Measurements from ENCODE around the gene KCNK1. TPM values are rescaled to one million over a fixed set of nuclear protein-coding genes. Genes with fewer than 3 reads are reported as not detected.

Gene KCNK1
- total RNA-seq, 1 experiment from 2014 or later: not detected

GRCh38 chr1:233584376-233584775 is 29.5 kb upstream of the KCNK1 start:
- CTCF ChIA-PET: no interaction called here

GRCh38 chr1:233584931-233585330 is 29.0 kb upstream of the KCNK1 start:
- H3K27me3 Mint-ChIP-seq (ENCODE audit: insufficient read depth, unreplicated experiment): peaks cover 5% of the 10 kb centered on the region
- no peak for DNase-seq
- CTCF ChIA-PET: no interaction called here
- no peaks in the 10 kb centered on the region for H3K9me3 ChIP-seq
- H3K36me3 Mint-ChIP-seq (ENCODE audit: insufficient read depth, unreplicated experiment): no peaks in the 10 kb centered on the region
- H3K4me1 Mint-ChIP-seq (ENCODE audit: low read depth, unreplicated experiment): no peaks in the 10 kb centered on the region
- no peaks in the 10 kb centered on the region for H3K27me3 ChIP-seq (replicated peaks; ENCODE audit: control insufficient read depth, insufficient read depth, low read length)
- no peak overlapping the region for H3K4me3 ChIP-seq (ENCODE audit: low read depth, low read length)
- POLR2A ChIA-PET: no interaction called here
- H3K4me3 Mint-ChIP-seq (ENCODE audit: unreplicated experiment): no peak overlapping the region
- no TSS peak for BruUV-seq (replicated peaks)
- intact Hi-C loops (cut with micrococcal nuclease; ENCODE audit: unreplicated experiment): no loop called here
- H3K27ac Mint-ChIP-seq (ENCODE audit: unreplicated experiment): no peak overlapping the region
- no peaks in the 10 kb centered on the region for H3K36me3 ChIP-seq (ENCODE audit: control insufficient read depth, insufficient read depth, low read length)
- no peaks in the 10 kb centered on the region for H3K9me3 Mint-ChIP-seq (ENCODE audit: unreplicated experiment)
- TF ChIP-seq CTCF (IDR thresholded peaks at IDR 0.05; ENCODE audit: insufficient read depth in 1 of 2, low read depth in 1 of 2, low read length in 1 of 2, severe bottlenecking in 1 of 2, unreplicated experiment in 1 of 2): no peak
- H3K4me1 ChIP-seq: no peaks in the 10 kb centered on the region

More at GRCh38 chr1:233584376-233584775, 29.5 kb upstream of the KCNK1 start:
- no peaks in the 10 kb centered on the region for H3K36me3 Mint-ChIP-seq (ENCODE audit: insufficient read depth, unreplicated experiment)
- Histone ChIP-seq H3K36me3 (ENCODE audit: control insufficient read depth, insufficient read depth, low read length) (no peaks in the 10 kb centered on the region), H3K4me3 (ENCODE audit: low read depth, low read length) (no peak overlapping the region), H3K27me3 (replicated peaks; ENCODE audit: control insufficient read depth, insufficient read depth, low read length) (no peaks in the 10 kb centered on the region), H3K4me1 (no peaks in the 10 kb centered on the region), H3K9me3 (no peaks in the 10 kb centered on the region)
- no peak overlapping the region for H3K27ac Mint-ChIP-seq (ENCODE audit: unreplicated experiment)
- no peaks in the 10 kb centered on the region for H3K9me3 Mint-ChIP-seq (ENCODE audit: unreplicated experiment)
- POLR2A ChIA-PET: no interaction called here
- no peaks in the 10 kb centered on the region for H3K4me1 Mint-ChIP-seq (ENCODE audit: low read depth, unreplicated experiment)
- peaks cover 8% of the 10 kb centered on the region for H3K27me3 Mint-ChIP-seq (ENCODE audit: insufficient read depth, unreplicated experiment)
- intact Hi-C loops (cut with micrococcal nuclease; ENCODE audit: unreplicated experiment): no loop called here
- no TSS peak for BruUV-seq (replicated peaks)
- no peak for DNase-seq
- H3K4me3 Mint-ChIP-seq (ENCODE audit: unreplicated experiment): no peak overlapping the region
- TF ChIP-seq CTCF (IDR thresholded peaks at IDR 0.05; ENCODE audit: insufficient read depth in 1 of 2, low read depth in 1 of 2, low read length in 1 of 2, severe bottlenecking in 1 of 2, unreplicated experiment in 1 of 2): no peak

- H3K4me1 Mint-ChIP-seq (ENCODE audit: low read depth, unreplicated experiment): no peaks in the 10 kb centered on the region
- H3K27ac Mint-ChIP-seq (ENCODE audit: unreplicated experiment): no peak overlapping the region
- no peaks in the 10 kb centered on the region for H3K9me3 Mint-ChIP-seq (ENCODE audit: unreplicated experiment)
- Histone ChIP-seq H3K27me3 (replicated peaks; ENCODE audit: control insufficient read depth, insufficient read depth, low read length) (no peaks in the 10 kb centered on the region), H3K9me3 (no peaks in the 10 kb centered on the region), H3K4me1 (no peaks in the 10 kb centered on the region), H3K4me3 (ENCODE audit: low read depth, low read length) (no peak overlapping the region), H3K36me3 (ENCODE audit: control insufficient read depth, insufficient read depth, low read length) (no peaks in the 10 kb centered on the region)
- peaks cover 2% of the 10 kb centered on the region for H3K27me3 Mint-ChIP-seq (ENCODE audit: insufficient read depth, unreplicated experiment)
- BruUV-seq (replicated peaks): no TSS peak
- TF ChIP-seq CTCF (IDR thresholded peaks at IDR 0.05; ENCODE audit: insufficient read depth in 1 of 2, low read depth in 1 of 2, low read length in 1 of 2, severe bottlenecking in 1 of 2, unreplicated experiment in 1 of 2): no peak
- intact Hi-C loops (cut with micrococcal nuclease; ENCODE audit: unreplicated experiment): no loop called here
- DNase-seq: no peak
- no peaks in the 10 kb centered on the region for H3K36me3 Mint-ChIP-seq (ENCODE audit: insufficient read depth, unreplicated experiment)
- CTCF ChIA-PET: no interaction called here
- H3K4me3 Mint-ChIP-seq (ENCODE audit: unreplicated experiment): no peak overlapping the region
- POLR2A ChIA-PET: no interaction called here
Observed at GRCh38 chr1:233586301-233586700, 27.6 kb upstream of the KCNK1 start.
